Stomach (tissue), 4 donors: Measurements from ENCODE around the gene ABCA3.

Source experiments
- EP300 ChIP-seq: sonication (generic); formaldehyde crosslinking; IDR thresholded peaks from one replicate; pipeline ENCODE4 v1.6.1; 2017; ENCODE audit warnings: antibody characterized with exemption
- POLR2A ChIP-seq, 4 donors: fragments of 450-650 bp; IDR thresholded peaks; one replicate each; pipeline ENCODE4 v1.6.1; 2016; ENCODE audit warnings: antibody characterized with exemption in 4 of 4, control low read depth in 2 of 4, mild to moderate bottlenecking in 1 of 4, moderate library complexity in 1 of 4
- POLR2AphosphoS5 ChIP-seq, 3 donors: sonication (generic); formaldehyde crosslinking; IDR thresholded peaks; one replicate each; pipeline ENCODE4 v1.6.1; 2016; ENCODE audit warnings: antibody characterized with exemption in 3 of 3
- TF ChIP-seq, protein P1 (sequence below), 7 experiments: fragments of 450-650 bp in 4 of 7; fragments of 200-600 bp in 3 of 7; sonication (generic) in 3 of 7; IDR thresholded peaks; one replicate each; pipeline ENCODE4 v1.5.1; 2016 to 2019; ENCODE audit warnings: antibody characterized with exemption in 7 of 7, control low read depth in 2 of 7, mild to moderate bottlenecking in 1 of 7

DNA sequence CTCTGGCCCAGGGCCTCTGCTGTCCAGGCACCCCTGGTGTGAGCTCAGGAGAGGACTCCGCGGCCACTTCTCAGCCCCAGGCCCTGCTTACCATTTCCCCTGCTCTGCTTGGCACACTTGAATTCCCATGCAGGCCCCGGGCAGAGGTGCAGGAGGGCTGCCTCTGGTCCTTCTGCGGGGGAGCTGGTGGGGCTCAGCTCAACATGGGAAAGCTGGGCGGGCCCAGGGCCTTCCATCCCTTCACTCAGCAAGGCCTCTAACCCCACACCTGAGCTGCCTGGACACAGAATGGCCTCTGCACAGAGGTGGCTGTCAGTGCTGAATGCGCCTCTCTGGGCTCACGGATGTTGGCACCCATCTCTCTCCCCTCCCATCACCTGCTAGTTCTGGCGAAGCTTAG lies 60.1 kb downstream of the ABCA3 start:
- TF ChIP-seq, protein P1, sequence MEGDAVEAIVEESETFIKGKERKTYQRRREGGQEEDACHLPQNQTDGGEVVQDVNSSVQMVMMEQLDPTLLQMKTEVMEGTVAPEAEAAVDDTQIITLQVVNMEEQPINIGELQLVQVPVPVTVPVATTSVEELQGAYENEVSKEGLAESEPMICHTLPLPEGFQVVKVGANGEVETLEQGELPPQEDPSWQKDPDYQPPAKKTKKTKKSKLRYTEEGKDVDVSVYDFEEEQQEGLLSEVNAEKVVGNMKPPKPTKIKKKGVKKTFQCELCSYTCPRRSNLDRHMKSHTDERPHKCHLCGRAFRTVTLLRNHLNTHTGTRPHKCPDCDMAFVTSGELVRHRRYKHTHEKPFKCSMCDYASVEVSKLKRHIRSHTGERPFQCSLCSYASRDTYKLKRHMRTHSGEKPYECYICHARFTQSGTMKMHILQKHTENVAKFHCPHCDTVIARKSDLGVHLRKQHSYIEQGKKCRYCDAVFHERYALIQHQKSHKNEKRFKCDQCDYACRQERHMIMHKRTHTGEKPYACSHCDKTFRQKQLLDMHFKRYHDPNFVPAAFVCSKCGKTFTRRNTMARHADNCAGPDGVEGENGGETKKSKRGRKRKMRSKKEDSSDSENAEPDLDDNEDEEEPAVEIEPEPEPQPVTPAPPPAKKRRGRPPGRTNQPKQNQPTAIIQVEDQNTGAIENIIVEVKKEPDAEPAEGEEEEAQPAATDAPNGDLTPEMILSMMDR (IDR thresholded peaks at IDR 0.05), result no peak
- TF ChIP-seq EP300 (no peak), POLR2A (IDR thresholded peaks at IDR 0.05) (no peak), POLR2AphosphoS5 (IDR thresholded peaks at IDR 0.05) (no peak)
